Neural cell (in vitro differentiated cells): ENCODE measurements around the gene ST6GAL1. TPM values are rescaled to one million over a fixed set of nuclear protein-coding genes. Genes with fewer than 3 reads are reported as not detected.

Experiments
- H2AFZ ChIP-seq: fragments of 200-600, 300-800 bp; sonication (generic), shearing (Covaris generic); 2 replicates; pipeline ENCODE4 v1.6.0; 2014; ENCODE audit warnings: low read depth, mild to moderate bottlenecking, antibody characterized with exemption, low read length, moderate library complexity
- H3F3A ChIP-seq: fragments of 200-600 bp; shearing (Covaris generic); 2 replicates; pipeline ENCODE4 v1.6.1; 2016; ENCODE audit warnings: mild to moderate bottlenecking, moderate library complexity, mixed read lengths, antibody characterized with exemption, low read length; ENCODE audit not compliant: insufficient read depth, poor library complexity, severe bottlenecking
- H3K27ac ChIP-seq: fragments of 200-600, 300-800 bp; sonication (generic), shearing (Covaris generic); 2 replicates; pipeline ENCODE4 v1.5.1; 2014; ENCODE audit warnings: mild to moderate bottlenecking, low read length, moderate library complexity
- H3K27me3 ChIP-seq: fragments of 300-800, 200-600 bp; sonication (generic), shearing (Covaris generic); 2 replicates; pipeline ENCODE4 v1.6.0; 2014; ENCODE audit warnings: mild to moderate bottlenecking, low read depth, low read length, moderate library complexity; ENCODE audit not compliant: insufficient read depth
- H3K36me3 ChIP-seq: fragments of 300-800, 200-600 bp; sonication (generic), shearing (Covaris generic); 2 replicates; pipeline ENCODE4 v1.5.1; 2014; ENCODE audit warnings: mild to moderate bottlenecking, antibody characterized with exemption, low read length, moderate library complexity; ENCODE audit not compliant: insufficient read depth
- H3K4me2 ChIP-seq: fragments of 300-800, 200-600 bp; sonication (generic), shearing (Covaris generic); 2 replicates; pipeline ENCODE4 v1.6.0; 2014; ENCODE audit warnings: mild to moderate bottlenecking, low read length
- H3K4me3 ChIP-seq: fragments of 300-800, 200-600 bp; sonication (generic), shearing (Covaris generic); 2 replicates; pipeline ENCODE4 v1.5.1; 2014; ENCODE audit warnings: mild to moderate bottlenecking, low read length, moderate library complexity
- H3K79me2 ChIP-seq: fragments of 200-600 bp; shearing (Covaris generic); replicated peaks from 2 replicates; pipeline ENCODE4 v1.6.0; 2014; ENCODE audit warnings: mild to moderate bottlenecking, low read length, moderate library complexity; ENCODE audit not compliant: insufficient read depth
- H3K9ac ChIP-seq: fragments of 300-800, 200-600 bp; sonication (generic), shearing (Covaris generic); 2 replicates; pipeline ENCODE4 v1.6.1; 2016; ENCODE audit warnings: mild to moderate bottlenecking, low read length, mixed read lengths
- H3K9me2 ChIP-seq: fragments of 200-600 bp; shearing (Covaris generic); 2 replicates; pipeline ENCODE4 v1.6.1; 2016; ENCODE audit warnings: mild to moderate bottlenecking, low read length, mixed read lengths; ENCODE audit not compliant: insufficient read depth
- H3K9me3 ChIP-seq: fragments of 200-600, 300-800 bp; sonication (generic), shearing (Covaris generic); 2 replicates; pipeline ENCODE4 v1.6.1; 2016; ENCODE audit warnings: mild to moderate bottlenecking, mixed run types, low read length, moderate library complexity, mixed read lengths
- H4K20me1 ChIP-seq: fragments of 200-600 bp; shearing (Covaris generic); 2 replicates; pipeline ENCODE4 v1.6.1; 2016; ENCODE audit warnings: mild to moderate bottlenecking, mixed run types; ENCODE audit not compliant: insufficient read depth
- EP300 ChIP-seq: fragments of 450-650 bp; conservative IDR thresholded peaks from 2 replicates; pipeline ENCODE4 v1.6.1; 2014; ENCODE audit warnings: antibody characterized with exemption, mild to moderate bottlenecking, moderate library complexity; ENCODE audit not compliant: poor library complexity, severe bottlenecking
- EZH2 ChIP-seq: fragments of 200-600, 300-800 bp; shearing (Covaris generic), sonication (generic); IDR thresholded peaks from 2 replicates; pipeline ENCODE4 v1.6.1; 2014; ENCODE audit warnings: antibody characterized with exemption, low read length, borderline replicate concordance, mild to moderate bottlenecking; ENCODE audit not compliant: insufficient read depth, poor library complexity, severe bottlenecking
- MXI1 ChIP-seq: fragments of 450-650 bp; conservative IDR thresholded peaks from 2 replicates; pipeline ENCODE4 v1.6.1; 2014; ENCODE audit warnings: antibody characterized with exemption, mild to moderate bottlenecking; ENCODE audit not compliant: poor library complexity, severe bottlenecking
- POLR2AphosphoS5 ChIP-seq: IDR thresholded peaks from 2 replicates; pipeline ENCODE4 v1.6.1; 2012
- RAD21 ChIP-seq: fragments of 450-650 bp; conservative IDR thresholded peaks from 2 replicates; pipeline ENCODE4 v1.6.1; 2014; ENCODE audit warnings: antibody characterized with exemption, mild to moderate bottlenecking, moderate library complexity
- REST ChIP-seq: IDR thresholded peaks from 2 replicates; pipeline ENCODE4 v1.6.1; 2012; ENCODE audit warnings: borderline replicate concordance
- SMC3 ChIP-seq: fragments of 450-650 bp; conservative IDR thresholded peaks from 2 replicates; pipeline ENCODE4 v1.6.1; 2014; ENCODE audit warnings: antibody characterized with exemption, mild to moderate bottlenecking, moderate library complexity; ENCODE audit not compliant: poor library complexity
- TAF1 ChIP-seq: IDR thresholded peaks from 2 replicates; pipeline ENCODE4 v1.6.1; 2012; ENCODE audit warnings: low read depth
- polyA plus RNA-seq: library from polyadenylated mRNA; depleted of rRNA; stranded (reverse); fragments of >200 nt; gene quantifications from 2 replicates; pipeline ENCODE4 v1.2.3, GENCODE V29; 2014
- TF ChIP-seq, protein P1 (sequence below): fragments of 450-650 bp; IDR thresholded peaks from 2 replicates; pipeline ENCODE4 v1.5.1; 2014; ENCODE audit warnings: antibody characterized with exemption, mild to moderate bottlenecking, moderate library complexity; ENCODE audit not compliant: poor library complexity, severe bottlenecking

ST6GAL1 gene
- polyA plus RNA-seq, 1 donor from 2014 or later: 17.6 TPM

- TF ChIP-seq EP300: no peak
These were observed 81.6 kb downstream of the ST6GAL1 start (continued) for GRCh38 chr3:187011915-187012314.

DNA sequence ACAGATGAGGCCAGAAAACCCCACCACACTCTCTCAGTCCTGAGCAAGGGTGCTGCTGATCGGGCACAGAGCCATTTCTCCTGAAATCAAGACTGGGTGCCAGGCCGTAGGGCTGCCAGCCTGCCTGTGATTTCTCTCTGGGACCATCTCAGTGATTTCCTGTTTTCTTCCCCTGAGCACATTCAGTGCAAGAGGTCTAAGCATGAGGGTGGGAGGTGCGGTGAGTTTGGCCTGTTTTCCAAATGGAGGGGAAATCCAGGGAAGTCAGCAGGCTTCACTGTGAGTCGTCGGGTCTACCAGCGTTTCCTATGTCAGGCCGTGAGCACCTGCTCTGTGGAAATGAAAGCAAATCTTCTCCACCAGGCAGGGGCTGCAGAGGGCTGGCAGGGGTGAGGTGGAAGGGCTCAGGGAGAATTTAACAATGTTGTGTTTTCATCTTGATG, 82.3 kb downstream of the ST6GAL1 start:
- Histone ChIP-seq H3F3A (no peaks in the 10 kb centered on the region), H3K27me3 (no peaks in the 10 kb centered on the region), H3K4me2 (no peak overlapping the region), H3K9me3 (no peaks in the 10 kb centered on the region), H3K9me2 (no peaks in the 10 kb centered on the region), H3K4me3 (no peak overlapping the region), H3K9ac (no peak overlapping the region), H2AFZ (no peak overlapping the region), H3K36me3 (no peaks in the 10 kb centered on the region), H3K79me2 (no peaks in the 10 kb centered on the region), H3K27ac (no peak overlapping the region), H4K20me1 (no peaks in the 10 kb centered on the region)
- TF ChIP-seq REST: no peak
- TF ChIP-seq POLR2AphosphoS5: no peak
- no peak for TF ChIP-seq EP300
- no peak for TF ChIP-seq RAD21
- TF ChIP-seq, protein P1, sequence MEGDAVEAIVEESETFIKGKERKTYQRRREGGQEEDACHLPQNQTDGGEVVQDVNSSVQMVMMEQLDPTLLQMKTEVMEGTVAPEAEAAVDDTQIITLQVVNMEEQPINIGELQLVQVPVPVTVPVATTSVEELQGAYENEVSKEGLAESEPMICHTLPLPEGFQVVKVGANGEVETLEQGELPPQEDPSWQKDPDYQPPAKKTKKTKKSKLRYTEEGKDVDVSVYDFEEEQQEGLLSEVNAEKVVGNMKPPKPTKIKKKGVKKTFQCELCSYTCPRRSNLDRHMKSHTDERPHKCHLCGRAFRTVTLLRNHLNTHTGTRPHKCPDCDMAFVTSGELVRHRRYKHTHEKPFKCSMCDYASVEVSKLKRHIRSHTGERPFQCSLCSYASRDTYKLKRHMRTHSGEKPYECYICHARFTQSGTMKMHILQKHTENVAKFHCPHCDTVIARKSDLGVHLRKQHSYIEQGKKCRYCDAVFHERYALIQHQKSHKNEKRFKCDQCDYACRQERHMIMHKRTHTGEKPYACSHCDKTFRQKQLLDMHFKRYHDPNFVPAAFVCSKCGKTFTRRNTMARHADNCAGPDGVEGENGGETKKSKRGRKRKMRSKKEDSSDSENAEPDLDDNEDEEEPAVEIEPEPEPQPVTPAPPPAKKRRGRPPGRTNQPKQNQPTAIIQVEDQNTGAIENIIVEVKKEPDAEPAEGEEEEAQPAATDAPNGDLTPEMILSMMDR: no peak
- TF ChIP-seq TAF1: no peak
- no peak for TF ChIP-seq SMC3
- TF ChIP-seq MXI1: no peak
- no peak for TF ChIP-seq EZH2

DNA sequence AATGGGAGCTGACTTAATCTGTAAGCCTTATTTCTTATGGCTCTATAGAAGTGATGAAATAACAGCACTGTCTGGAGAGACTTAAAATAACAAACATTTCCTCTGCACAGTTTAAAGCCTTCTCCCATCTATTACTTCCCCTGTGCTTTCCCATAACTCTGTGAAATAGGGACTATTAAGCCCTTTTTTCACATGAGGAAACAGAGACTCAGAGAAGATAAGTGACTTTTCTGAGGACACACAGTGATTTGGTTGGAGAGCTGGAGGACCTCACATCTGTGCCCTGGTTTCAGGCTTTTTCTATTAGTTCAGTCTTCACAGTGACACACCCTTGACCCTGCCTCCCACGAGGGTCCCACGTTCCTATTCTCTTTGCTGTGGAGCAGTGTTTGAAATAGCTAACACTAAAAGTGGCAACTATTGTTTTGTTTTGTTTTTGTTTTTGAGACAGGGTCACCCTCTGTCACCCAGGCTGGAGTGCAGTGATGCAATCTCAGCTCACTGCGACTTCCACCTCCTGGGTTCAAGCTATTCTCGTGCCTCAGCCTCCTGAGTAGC, 82.9 kb downstream of the ST6GAL1 start:
- H3F3A ChIP-seq: no peaks in the 10 kb centered on the region
- no peaks in the 10 kb centered on the region for H4K20me1 ChIP-seq
- H3K4me3 ChIP-seq: no peak overlapping the region
- H3K27me3 ChIP-seq: no peaks in the 10 kb centered on the region
- H3K4me2 ChIP-seq: no peak overlapping the region
- no peaks in the 10 kb centered on the region for H3K79me2 ChIP-seq
- H3K27ac ChIP-seq: no peak overlapping the region
- H3K9me2 ChIP-seq: no peaks in the 10 kb centered on the region
- TF ChIP-seq RAD21: no peak
- no peak for TF ChIP-seq EP300
- TF ChIP-seq REST: no peak
- TF ChIP-seq EZH2: no peak
- TF ChIP-seq MXI1: no peak
- TF ChIP-seq TAF1: no peak
- H3K9ac ChIP-seq: no peak overlapping the region
- H3K36me3 ChIP-seq: no peaks in the 10 kb centered on the region
- H3K9me3 ChIP-seq: no peaks in the 10 kb centered on the region
- H2AFZ ChIP-seq: no peak overlapping the region
